ENCODE measurements around the gene ZFR.
A peak's percentile ranks its signal among the peaks of the same experiment; 100 is the strongest.

ZFR gene

DNA sequence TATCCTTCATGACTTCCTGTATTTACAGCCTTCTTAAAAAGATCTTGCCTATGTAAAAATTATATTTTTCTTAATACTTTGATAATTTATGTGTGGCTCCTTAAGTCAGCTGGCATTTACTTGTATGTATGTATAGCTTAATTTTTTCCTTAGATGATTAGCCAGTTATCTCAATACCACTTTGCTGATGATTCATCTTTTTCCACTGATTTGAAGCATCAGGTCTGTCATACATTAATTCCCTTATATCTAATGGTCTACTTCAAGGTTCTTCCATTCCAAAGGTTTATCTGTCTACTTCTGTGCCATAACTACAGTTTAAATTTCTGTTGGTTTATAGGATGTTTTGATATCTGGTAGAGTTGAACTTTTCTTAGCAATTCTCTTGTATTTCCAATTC lies 86.9 kb downstream of the ZFR start:
- DNase-seq, result no peak

DNA sequence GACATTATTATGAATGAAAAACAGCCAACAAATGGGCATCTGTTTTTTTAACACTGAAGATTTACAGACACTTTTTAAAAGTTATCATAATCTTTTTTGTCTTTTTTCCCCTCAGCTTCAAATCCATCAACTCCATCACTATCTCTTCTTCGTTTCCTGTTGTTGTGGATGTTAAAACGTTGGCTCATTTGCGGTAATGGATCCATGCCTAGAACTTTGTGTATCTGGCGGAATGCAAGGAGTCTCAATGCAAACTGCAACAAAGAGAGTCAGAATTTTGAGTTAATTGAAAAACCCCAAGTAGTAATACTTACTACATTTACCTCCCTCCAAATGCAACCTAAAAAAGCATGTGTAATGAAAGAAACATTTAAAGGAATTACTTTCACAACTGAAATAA lies 88.9 kb downstream of the ZFR start:
- no peak for DNase-seq

DNA sequence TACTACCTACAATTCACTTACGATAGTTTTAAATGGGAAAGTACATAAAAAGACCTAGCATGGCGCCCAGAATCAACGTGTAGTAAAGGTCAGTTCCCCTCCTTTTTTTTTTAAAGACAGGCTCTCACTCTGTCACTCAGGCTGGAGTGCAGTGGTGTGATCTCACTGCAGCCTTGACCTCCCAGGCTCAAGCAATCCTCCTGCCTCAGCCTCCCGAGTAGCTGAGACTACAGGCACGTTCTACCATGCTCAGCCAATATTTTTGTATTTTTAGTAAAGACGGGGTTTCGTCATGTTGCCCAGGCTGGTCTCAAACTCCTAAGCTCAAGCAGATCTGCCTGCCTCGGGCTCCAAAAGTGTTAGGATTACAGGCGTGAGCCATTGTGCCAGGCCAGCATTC lies 91.1 kb downstream of the ZFR start:
- DNase-seq, result no peak

DNA sequence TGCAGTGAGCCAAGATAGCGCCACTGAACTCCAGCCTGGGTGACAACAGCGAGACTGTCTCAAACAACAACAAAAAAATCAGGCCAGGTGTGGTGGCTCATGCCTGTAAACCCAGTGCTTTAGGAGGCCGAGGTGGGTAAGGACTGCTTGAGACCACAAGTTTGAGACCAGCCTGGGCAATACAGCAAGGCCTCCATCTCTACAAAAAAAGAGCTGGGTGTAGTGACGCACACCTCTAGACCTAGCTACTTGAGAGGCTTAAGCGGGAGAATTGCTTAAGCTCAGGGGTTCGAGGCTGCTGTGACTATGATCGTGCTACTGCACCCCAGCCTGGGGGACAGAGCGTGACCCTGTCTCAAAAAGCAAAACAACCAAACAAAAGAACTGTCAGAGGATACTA lies 91.9 kb downstream of the ZFR start:
- no peak for DNase-seq

DNA sequence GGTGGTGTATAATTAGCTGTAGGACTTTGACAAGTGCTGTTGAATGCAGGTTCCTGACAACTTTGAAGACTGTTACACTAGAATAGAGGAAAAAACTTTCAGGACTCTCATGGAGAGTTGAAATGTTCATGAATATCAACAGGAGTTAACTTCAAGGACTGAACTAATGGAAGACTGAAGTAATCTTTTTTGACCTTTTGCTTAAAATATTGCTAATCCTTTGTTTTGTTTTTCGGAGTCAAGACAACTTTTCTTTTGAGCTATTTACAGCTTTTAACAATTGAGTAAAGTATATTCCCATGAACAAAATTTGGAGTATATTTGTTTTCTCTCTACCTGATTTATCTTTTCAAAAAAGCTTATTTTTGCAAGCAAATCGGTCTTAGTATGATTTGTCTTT lies 97.7 kb downstream of the ZFR start:
- no peak for DNase-seq

DNA sequence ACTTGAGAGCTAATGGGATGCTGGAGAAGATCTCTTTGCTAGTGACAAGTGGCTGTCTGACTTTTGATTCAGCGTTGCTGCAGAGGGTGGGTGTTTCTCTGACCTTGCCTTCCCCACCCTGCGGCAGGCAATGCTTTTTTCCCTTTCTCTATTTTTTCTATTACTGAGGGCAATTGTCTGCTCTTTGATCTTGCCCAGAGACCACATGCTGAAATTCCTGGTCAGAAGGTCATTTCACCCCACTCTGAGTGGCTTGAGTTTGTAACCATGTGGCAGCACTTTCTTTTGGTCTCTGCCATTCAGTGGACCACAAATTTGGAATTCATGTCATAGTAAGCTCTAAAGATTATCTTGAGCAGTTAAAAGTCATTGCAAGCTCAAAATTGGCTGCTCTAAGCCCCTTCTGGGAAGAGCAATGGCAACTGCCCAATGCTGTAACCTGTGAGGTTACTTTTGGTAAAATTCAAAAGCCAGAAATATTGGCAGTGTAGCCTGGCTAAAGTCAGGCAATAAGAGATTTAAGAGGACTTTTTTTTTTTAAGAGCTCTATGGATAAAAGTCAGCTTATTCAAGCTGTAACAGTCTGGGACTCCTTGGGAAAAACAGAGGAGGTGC lies 101.4 kb downstream of the ZFR start:
- no peak for DNase-seq

DNA sequence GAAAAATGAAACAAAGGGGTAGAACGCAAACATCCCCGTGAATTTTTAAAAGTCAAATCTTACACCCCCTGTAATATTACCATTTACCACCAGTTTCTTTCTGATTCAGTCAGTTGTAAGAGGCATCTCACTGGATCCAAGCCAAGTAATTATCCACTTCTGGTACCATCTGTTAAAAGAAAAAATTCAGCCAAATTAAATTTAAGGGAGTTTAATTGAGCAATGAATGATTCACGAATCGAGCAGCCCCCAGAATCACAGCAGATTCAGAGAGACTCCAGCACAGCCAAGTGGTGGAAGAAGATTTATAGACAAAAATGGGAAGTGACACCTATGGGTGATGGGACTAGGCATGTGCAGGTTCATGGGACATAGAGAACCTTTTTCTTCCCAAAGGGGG lies 101.9 kb downstream of the ZFR start:
- DNase-seq, result no peak

DNA sequence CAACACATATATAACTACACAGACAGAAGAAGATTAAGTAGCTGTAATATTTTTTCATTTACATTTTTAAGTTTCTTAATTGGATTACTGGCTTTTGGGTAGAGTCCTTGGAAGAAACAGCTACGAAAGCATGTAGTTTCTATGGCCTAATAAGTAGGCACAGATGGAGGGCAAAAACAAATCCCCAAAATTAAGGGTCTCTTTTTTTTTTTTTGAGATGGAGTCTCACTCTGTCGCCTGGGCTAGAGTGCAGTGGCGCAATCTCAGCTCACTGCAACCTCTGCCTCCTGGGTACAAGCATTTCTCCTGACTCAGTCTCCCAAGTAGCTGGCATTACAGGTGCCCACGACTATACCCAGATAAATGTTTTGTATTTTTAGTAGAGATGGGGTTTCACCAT lies 104.7 kb downstream of the ZFR start:
- no peak for DNase-seq

DNA sequence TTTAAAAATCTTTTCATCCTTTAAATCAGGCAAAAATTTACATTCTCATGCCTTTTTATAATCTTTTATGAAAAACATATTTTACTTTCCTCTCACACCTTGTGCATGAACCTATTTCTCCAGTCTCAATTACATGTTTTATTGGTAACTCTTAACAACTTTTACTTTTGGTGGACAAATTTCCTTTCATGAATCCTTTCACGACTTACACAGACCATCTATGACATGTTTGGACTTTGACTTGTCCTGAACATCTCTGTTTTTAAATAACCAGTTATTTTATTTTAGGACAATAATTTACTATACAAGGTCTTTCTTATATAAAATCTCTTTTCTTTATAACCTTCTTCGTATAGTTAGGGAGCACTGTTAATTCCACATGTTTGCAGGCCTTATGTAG lies 105.3 kb downstream of the ZFR start:
- DNase-seq, result peak in 2 of 4 experiments; percentile 10 to 16

DNA sequence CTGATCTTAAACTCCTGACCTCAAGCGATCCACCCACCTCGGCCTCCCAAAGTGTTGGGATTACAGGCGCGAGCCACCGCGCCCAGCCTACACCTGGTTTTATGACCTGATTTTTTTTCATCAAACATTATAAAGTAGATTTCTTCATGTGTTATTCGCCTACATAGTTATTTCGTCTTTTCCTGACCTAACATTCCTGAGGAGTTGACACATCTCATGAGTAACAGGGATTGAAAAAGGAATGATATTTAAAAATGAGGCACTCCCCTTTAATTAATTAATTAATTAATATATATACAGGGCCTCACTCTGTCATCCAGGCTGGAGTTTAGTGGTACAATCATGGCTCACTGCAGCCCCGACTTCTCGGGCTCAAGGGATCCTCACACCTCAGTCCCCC lies 111.6 kb downstream of the ZFR start:
- DNase-seq, result no peak

DNA sequence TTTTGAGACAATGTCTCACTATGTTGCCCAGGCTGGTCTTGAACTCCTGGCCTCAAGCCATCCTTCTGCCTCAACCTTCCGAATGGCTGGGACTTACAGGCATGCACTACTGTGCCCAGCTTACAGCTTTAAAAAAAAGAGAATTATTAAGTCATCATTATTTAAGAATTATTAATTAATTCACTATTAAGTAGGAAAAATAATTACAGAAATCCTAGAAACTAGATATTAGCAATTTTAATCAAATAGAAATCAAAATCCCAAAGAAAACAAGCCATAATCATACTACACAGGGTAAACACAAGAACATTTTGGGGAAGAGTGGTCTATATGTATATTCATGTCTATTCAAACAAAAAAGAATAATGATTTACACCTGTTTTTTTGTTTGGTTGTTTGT lies 112.2 kb downstream of the ZFR start:
- no peak for DNase-seq

DNA sequence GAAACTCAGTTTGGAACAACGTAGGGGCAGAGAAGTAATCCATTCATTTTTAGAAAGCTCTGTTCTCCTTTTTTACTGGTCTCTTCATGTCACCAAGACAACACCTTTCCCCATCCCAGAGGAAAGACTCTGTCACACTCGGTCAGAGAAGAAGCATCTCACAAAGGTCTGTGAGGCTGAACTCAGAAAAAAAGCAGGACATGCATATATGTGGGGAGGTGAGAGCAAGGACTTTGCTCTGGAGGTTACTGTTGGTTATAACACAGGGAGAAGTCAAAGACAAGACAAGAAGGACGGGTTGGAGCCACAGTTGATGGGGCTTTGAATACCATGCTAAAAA lies 112.6 kb downstream of the ZFR start:
- no peak for DNase-seq

DNA sequence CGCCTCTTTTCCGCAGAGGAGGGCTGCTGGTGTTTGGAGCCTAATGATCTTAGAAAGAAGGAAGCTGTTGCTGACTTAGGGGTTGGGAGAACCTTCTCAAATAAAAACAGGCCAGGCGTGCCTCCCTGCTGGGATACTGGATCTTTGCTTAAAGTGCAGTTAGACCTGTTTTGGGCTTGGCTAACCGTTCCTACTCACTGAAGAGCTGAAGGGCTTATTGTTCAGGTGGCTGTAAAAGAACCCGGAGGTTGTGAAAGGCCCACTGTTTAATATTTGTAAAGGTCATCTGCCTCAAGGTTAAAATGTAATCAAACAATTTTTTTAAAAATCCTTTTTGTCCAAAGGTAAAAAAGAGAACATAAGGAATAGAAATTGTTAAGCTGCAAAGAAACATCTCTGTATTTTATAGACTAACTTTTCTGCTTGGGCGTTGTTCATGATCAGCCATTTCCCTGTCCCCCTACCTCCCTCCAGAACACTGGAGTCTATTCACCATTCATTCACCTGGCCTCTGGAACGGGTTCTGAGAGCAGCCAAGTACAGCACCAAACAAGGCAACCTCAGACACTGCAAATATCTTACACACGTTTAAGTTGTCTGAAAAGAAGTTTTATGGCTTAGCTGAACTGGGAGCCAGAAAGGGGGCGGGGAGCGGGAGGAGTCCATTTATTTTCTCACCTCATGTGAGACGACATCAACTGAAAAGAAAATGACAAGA lies 113.2 kb downstream of the ZFR start:
- DNase-seq, result no peak

DNA sequence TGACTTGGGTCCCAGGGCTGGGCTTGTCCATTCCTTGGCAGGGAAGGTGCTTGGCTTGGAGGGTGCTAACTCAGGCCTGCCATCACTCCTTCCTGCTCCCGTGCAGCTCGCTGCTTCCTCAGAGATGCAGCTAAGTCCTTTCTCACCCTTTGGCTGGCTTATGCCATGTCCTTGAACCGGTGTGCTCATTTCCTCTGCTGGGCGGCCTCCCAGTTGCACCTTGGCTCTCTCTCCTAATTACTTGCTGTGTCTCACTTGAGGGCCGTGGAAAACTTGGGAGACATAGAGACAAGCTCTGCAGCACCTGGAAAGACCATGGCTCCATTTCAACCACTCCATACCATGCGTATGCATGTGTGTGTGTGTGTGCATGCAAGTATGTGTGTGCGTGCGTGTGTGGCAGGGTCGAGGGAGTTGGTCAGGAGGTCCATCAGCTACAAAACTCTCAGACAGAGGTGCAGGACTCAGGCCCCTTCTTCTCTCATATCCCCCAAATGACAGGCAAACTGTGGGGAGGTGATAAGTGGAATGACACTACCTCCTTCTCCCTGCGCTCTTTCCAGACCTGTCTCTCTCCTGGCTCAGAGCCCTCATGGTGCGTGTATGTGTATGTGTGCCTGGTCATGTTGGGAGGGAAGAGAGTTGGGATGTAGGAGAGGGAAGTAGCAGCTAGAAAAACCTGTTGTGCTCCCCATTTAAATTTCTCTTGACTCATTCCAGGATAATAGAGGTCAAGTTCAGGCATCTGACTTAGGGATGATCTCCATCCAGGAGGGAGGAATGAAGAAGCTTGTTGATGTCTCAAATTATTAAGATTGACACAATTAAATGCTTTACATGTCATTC lies 114.2 kb downstream of the ZFR start:
- no peak for DNase-seq

DNA sequence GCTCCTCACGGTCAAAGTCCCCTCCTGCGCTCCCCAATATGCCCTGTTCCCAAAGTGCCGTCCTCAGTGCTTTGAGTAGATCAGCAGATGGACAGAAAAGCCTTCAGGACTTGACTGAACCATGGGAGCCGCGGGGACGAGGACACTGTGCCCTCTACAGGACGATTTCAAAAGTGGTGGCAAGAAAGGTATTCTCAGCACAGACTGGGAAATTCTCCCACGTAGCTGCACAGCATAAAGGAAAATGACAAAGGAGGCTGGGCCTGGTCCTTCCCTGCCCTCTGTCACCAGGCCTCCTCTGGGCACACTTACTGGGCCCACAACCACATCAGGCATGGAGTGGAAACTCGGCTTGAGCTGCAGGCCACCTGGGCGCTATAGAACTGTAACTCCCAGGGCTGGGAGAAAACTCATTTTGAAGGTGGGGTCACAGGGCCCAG lies 115.1 kb downstream of the ZFR start:
- DNase-seq, result peak; percentile 68 to 84 (median 76)

DNA sequence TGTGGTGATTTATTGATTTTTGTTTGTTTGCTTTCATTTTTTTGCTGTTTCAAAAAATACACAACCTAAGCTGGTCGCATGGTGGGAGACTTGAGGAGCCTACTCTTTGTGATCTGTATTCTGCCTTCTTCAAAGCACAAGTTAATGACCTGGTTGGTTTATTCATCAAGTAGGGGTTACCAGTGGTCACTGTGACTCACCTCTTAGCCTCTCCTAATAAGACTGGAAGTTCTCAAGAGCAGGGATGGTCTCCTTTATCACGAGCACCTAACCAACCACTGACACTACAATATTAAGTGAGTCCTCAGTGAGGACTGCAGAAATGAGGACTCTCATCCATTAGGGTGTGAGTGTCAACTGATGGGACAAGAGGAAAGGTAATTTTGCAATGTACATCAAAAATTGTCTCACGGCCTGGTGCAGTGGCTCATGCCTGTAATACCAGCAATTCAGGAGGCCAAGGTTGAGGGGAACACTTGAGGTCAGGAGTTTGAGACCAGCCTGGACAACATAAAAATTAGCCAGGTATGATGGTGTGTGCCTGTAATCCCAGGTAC lies 118.2 kb downstream of the ZFR start:
- DNase-seq, result no peak

DNA sequence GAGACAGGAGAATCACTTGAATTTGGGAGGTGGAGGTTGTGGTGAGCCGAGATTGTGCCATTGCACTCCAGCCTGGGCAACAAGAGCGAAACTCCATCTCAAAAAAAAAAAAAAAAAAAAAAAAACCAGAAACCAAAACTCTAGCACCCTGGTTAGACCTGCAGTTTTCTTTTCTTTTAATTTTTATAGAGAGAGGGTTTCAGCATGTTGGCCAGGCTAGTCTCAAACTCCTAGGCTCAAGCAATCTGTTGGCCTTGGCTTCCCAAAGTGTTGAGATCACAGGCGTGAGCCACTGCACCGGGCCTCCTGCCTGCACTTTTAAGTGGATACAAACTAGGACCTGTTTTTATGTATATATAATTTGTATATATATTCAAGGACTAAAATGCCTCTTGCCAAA lies 118.9 kb downstream of the ZFR start:
- DNase-seq, result no peak

DNA sequence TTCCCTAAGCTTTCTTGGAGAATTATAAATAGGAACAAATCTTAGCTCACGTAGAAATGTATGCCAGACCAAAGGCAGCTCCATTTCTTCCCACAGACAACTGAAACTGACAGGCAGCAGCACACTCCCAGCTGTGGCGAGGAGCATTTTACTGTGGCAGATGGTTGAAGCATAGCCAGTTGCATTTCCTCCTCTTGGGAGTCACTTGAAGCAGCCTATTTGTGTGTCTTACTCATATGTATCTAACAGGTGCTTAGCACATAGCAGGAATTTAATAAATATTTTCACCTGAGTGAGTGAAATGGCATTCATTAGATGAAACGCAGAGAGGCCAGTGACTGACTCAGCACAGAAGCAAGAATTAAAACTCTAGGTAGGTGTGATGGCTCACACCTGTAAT lies 119.5 kb downstream of the ZFR start:
- DNase-seq, result no peak

DNA sequence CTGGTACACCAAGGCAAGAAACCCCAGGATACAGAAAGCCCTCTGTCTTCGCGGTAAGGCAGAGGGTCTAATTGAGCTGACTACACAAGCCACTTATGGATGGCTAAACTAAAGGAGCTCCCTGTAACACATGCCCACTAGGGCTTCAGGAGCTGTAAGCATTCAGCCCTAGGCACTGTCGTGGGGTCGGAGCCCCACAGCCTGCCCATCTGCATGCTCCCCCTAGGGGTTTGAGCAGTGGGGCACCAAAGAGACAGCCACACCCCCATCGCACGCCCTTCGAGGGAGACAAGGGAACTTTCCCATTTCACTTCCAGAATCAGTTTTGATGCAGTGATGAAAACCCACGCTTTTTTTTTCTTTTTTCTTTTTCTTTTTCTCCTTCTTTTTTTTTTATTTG lies 120.8 kb downstream of the ZFR start:
- no peak for DNase-seq

DNA sequence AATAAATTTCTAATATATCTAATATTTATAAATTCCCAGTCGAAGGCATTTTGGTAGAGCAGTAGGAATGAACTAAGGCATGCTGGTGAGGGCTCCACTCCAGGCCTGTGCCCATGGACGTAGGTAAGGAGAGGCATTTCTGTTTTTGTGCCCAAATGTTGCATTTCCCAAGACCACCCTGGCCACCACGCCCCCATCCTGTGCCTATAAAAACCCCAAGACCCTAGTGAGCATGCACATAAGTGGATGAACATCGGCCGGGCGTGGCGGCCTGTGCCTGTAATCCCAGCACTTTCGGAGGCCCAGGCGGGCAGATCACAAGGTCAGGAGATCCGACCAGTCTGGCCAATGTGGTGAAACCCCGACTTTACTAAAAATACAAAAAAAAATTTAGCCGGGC lies 121.7 kb downstream of the ZFR start:
- DNase-seq, result no peak

DNA sequence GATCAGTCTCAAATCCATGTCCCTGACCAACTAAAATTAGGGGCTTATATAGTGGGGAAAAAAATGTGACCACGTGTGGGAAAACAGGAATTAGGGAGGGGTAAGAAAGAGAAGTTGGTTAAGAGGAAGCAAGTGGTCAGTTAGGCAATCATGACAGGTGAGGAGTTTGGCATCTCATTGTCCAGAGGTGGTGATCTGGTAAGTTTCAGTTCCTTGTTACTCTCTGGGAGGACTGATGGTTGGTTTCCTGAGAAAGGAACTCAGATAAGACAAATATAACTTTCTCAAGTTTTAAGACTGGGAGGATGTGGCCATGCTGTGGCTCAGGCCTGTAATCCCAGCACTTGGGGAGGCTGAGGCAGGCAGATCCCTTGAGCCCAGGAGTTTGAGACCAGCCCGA lies 122.8 kb downstream of the ZFR start:
- DNase-seq, result peak in 1 of 4 experiments; percentile 21

DNA sequence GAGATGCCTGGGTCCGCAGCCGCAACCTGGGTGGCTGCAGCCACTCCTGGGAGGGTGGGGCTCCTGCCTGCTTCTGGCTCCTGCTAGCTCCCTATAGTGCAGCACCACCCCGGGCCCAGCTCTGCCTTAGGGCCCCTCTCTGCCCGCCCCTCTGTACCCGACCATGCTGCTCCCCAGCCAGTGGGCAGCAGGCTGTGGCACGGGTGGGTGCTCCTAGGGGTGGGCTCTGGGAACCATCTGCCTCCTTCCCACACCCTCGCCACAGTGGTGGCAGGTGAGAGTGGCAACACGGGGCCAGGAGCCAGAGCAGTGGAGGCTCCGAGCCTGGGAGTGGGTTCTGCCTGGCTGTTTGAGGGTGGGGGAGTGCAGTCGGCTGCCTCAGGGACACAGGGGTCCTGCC lies 124.0 kb downstream of the ZFR start:
- DNase-seq, result no peak

DNA sequence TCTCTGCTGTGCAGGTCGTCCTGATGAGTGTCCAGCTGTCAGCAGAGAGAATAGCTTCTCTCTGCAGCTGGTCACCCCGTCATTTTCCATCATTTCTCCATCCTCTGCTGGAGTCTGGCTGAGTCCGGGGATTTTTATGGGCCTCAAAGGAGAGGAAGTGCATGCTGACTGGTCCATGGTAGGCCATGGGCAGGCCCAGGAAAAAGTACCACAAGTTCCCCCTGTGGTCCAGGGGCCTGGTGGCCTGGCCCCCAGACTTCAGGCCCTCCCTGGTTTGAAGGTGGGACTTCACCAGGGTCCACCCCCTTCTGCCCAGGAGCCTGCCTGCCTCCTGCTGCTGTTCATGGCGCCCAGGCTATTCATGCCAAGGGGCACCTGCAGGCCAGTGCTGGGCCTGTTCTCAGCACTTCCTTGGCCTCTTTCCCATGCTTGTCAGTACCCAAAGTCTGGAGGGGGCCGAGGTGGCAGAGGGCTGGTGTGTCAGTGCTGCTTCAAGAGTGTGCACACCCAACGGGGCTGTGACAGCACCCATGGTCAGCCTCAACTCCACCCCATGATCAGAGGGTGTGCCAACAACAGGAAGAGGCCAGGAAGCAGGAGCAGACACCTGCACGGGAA lies 124.5 kb downstream of the ZFR start:
- no peak for DNase-seq
